ENCODE measurements around the gene DOK5.

DOK5 gene

GRCh38 chr20:54565255-54565654 is 89.9 kb downstream of the DOK5 start:
- no peak for DNase-seq

DNA sequence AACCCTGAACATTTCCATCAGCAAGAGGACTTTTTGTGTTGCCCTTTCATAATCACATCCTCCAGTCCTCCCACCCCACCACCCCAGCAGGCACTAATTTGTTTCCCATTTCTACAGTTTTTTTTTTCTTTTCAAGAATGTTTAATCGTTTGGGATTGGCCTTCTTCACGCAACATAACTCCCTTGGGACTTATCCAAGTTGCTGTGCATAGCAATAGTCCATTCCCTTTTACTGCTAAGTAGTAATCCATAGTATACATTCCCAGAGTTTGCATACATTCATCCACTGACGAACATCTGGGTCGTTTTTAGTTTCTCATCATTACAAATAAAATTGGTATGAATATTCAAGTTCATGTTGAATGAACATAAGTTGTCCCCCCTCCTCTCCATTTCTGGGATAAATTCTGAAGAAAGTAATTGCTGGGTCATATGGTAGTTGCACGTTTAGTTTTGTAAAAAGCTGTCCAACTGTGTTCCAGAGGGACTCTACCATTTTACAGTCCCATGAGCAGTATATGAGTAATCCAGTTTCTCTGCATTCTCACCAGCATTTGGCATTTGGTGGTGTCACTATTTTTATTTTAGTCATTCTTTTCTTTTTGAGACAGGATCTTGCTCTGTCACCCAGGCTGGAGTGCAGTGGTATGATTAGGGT is 90.8 kb downstream of the DOK5 start:
- DNase-seq = no peak

GRCh38 chr20:54570561-54570960 is 95.2 kb downstream of the DOK5 start:
- DNase-seq = no peak

- DNase-seq = no peak
Measured at GRCh38 chr20:54572665-54573435, 97.5 kb downstream of the DOK5 start.

- DNase-seq = no peak
Measured at GRCh38 chr20:54573838-54574237, 98.4 kb downstream of the DOK5 start.

- no peak for DNase-seq
Measured at GRCh38 chr20:54576518-54576917, 101.1 kb downstream of the DOK5 start.

GRCh38 chr20:54577637-54578036 is 102.2 kb downstream of the DOK5 start:
- DNase-seq = no peak

DNA sequence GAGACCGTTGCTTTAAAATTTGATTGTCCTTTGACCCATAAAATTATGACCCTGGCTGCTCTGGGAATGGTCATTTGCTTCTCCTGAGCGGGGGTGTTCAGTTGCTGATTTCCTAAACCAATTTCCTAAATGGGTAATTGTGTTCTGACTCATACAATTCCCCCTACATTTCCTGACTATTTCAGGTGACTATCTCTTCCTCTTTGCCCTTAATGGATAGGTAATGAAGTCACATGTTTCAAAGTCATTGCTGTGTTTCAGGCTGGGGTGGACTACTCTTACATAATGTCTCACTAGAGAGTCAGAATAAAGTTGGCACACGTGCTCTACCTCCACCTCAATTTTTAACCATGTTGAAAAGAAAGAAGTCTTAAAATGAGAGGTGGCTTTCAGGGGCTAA is 109.8 kb downstream of the DOK5 start:
- no peak for DNase-seq

GRCh38 chr20:54587408-54587807 is 112.0 kb downstream of the DOK5 start:
- no peak for DNase-seq

DNA sequence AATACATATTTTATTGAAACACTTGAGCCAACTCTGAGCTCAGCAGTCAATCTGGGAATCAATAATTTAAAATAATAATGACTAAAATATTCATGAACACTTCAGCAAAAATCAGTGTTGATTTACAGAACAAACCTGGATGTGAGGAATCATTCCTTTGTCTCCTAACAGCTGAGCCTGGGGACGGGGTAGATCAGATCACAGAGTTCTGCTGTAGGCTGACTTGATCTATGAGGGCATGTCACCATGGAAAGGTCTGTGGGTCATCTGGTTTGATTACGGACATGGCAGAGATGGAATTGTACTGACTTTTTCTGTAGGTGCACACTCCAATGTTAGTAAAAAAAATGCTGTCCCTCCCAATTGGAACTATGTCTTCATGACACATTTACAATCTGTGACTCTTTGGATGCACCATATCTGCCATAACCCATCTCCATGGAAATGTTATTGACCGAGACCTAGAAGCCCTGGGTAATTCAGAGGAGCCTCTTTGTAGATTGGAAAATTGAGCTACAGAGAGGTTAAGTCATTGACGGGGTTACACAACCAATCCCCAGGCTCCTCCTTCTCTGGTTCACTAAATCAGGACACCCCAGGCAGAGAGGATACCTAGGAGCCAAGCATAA is 114.1 kb downstream of the DOK5 start:
- no peak for DNase-seq

GRCh38 chr20:54590856-54591255 is 115.5 kb downstream of the DOK5 start:
- no peak for DNase-seq

DNA sequence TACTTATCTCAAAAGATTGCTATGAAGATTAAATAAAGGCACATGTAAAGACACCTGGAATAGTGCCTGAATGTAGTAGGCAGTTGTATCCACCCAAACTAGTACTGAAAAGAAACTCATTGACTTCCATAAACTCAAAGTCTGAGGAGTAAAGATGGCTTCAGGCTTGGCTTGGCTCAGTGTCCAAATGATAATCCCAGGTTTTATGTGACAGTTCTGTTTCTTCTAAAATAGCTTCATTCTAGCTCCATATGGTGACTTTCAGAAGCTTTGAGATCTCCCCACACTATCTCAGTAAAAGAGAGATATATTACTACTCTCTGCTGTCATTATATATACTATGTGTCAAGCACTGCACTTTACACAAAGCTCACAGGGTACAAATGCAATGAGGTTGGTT is 121.3 kb downstream of the DOK5 start:
- DNase-seq = no peak

GRCh38 chr20:54598352-54598751 is 123.0 kb downstream of the DOK5 start:
- DNase-seq = no peak

DNA sequence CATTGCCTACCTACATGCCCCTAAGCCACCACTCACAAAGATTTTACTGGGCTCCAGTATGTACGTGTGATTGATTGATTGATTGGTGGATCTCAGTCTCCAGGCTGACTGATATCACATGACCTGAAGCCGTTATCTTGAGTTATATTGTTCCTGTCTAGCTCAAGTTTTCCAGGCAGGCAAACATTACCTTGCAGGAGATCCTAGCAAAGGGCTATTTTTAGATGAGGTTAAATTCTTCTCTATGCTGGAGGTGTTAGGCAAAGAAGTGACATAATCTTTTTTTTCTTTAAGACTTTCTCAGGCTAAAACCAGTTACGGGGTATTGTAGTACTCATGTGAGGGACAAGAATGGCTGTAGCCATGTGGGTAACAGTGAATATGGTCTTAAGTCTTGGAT is 125.2 kb downstream of the DOK5 start:
- no peak for DNase-seq

DNA sequence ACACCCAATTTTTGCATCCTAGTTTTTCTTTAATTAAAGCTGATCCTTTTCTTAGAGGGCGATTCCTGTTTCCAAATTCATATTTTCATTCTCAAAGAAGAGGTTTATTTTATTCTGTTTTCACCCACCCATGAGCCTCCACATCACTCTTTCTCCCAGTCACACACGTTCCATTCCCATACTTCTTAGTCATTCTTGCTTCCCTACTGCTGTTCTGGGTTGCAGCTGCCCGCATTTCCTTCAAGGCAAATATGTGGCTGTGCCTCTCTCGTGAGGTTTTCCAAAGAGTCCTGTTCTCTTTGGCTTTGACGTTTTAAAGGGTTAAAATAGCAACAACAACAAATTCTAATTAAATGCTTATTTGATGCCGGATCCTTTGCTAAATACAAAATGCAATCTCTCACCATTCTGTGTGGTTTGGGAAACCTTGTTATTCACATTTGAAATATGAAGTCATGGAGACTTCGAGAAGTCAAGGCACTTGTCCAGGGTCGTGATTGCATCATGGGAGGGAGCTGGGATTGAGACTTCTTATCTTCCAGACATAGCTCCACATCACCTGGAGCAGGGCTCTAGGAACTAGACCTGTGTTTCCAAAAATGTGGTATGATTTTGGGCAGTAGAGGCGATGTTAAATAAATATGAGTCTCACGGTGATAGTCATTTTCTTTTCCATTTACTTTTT is 126.6 kb downstream of the DOK5 start:
- DNase-seq = no peak

GRCh38 chr20:54605319-54605718 is 129.9 kb downstream of the DOK5 start:
- DNase-seq = no peak

DNA sequence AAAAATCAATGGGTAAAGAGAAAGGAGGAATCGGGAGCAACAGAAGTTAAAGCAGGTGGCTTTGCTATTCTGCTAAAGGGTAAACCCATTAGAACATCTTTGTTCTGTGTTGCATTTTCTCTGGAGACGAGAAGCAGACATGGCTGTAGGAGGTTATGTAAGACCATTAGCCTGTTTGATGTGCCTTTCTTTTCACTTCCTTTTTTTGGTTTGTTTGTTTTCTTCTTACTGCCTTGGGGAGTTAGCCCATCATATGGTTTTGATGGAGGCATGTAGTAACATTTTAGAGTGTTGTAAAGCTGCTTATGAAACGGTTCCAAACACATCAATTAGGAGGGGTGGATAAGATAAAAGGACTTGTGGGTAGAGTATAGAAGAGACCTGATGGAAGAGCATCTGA is 131.0 kb downstream of the DOK5 start:
- DNase-seq = no peak

DNA sequence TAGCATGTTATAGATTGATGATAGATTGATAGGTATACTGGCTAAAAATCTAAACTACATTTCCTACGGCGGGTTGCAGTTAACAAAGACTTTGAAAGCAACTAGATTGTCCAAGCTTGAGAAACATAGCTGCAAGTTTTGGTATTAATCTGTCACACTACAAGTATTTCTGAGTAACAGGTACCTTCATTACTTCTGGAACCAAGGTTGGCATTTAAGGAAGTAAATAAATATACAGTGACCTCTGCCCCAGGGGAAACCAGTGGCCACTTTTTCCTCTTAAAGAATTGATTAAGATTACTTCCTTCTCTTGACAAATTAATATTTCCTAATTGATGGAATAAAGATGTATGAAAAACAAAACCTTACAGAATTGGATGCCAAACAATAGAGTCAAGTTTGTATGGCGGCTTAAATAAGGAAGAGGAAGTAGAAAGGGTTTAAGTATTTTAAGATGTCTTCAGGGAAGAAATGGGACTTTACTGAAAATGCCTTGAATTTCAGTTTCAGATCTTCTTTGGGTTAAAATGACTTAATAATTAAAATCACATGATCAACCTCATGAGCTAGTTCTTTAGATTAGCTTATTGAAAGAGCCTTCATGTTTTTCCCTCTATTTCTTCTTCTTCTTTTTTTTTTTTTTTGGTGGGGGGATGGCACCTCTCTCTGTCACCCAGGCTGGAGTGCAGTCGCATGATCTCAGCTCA is 132.8 kb downstream of the DOK5 start:
- no peak for DNase-seq

DNA sequence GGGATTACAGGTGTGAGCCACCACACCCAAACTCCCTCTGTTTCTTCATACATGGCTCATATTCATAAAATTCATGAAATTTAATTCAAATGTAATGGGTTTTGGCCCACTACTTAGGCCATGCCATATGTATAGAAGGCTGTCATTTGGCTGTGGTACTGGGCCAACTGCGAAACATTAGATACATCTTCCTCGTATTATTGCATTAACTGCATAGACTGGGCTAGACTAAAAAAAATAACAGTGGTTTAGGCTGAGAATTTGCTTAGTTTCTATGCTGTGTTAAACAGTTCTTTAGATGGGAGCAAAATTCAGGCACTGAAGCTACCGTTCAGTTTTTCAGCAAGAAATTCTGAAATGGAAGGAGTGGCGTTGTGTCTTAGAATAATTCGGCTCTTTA is 133.6 kb downstream of the DOK5 start:
- DNase-seq = no peak

DNA sequence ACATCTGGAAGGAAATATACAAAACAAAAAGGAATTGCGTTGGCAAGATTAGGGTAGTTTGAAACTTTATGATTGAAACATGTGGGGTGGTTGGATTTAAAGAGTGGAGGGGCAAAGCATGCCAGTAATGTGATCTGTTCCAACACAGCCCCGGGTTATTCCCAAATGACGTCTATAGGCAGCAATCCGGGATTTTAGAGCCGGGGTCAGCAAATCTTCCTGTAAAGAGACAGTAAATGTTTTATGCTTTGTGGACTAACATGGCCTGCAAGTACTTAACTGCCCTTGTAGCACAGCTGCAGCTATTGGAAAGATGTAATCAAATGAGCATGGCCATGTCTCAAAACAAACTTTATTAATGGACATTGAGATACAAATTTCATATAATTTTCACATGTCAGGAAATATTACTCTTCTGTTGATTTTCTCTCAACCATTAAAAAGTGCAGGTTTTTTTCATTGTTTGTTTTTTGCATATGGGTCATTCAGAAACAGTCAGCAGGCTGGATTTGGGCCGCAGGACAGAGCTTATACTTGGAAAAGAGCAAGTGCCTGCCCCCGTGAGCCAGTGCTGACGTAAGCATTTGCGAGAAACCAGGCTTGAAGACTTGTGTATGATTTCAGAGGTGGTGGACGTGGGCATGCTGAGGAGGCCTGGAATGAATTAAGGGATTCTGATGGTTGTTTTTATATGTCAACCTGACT is 136.5 kb downstream of the DOK5 start:
- DNase-seq = no peak

GRCh38 chr20:54618412-54618811 is 143.0 kb downstream of the DOK5 start:
- no peak for DNase-seq

DNA sequence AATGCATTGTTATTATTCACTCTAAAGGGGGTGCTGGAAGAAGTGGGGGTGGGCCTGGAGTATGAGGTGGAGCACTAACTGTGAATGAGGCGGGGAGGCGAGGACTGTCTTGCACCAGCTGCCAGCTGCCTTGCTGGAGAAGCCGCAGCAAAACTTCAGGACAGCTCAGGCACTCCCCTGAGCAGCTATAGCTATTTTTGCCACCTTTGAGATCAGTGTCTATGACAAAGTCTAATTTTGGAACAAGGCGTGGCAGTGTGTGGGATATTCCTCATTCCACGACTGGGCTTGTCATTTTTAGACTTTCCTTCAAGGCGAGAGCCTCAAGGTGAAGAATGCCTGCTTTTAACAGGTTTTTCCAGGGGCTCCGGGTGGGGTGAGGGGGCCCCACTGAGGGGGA is 143.8 kb downstream of the DOK5 start:
- DNase-seq = no peak

Data from activated T-cell treated with anti-CD3 and anti-CD28 coated beads, Interleukin-2, amount 50 U/mL, for 48 hours (primary cell).